ENCODE data around the gene KIF5B.

The KIF5B gene

GRCh38 chr10:32023264-32023663 is 33.0 kb downstream of the KIF5B start:
- no peak for DNase-seq (ENCODE audit: low read depth in 1 of 2, low spot score in 1 of 2)
- H3K27ac ChIP-seq (replicated peaks), result no peak overlapping the region
- H3K4me3 ChIP-seq (replicated peaks; ENCODE audit: insufficient read depth, low read length), result no peak overlapping the region
- H3K27me3 ChIP-seq (ENCODE audit: insufficient read depth, poor library complexity, severe bottlenecking), result no peaks in the 10 kb centered on the region
- TF ChIP-seq GABPA (IDR thresholded peaks at IDR 0.05; ENCODE audit: low read depth) (no peak), POLR2AphosphoS5 (IDR thresholded peaks at IDR 0.05; ENCODE audit: low read depth) (no peak), SPI1 (IDR thresholded peaks at IDR 0.05; ENCODE audit: borderline replicate concordance, low read depth) (peak; percentile 43; the same call in 1 of the 2 replicates)
- TF ChIP-seq, protein P1, sequence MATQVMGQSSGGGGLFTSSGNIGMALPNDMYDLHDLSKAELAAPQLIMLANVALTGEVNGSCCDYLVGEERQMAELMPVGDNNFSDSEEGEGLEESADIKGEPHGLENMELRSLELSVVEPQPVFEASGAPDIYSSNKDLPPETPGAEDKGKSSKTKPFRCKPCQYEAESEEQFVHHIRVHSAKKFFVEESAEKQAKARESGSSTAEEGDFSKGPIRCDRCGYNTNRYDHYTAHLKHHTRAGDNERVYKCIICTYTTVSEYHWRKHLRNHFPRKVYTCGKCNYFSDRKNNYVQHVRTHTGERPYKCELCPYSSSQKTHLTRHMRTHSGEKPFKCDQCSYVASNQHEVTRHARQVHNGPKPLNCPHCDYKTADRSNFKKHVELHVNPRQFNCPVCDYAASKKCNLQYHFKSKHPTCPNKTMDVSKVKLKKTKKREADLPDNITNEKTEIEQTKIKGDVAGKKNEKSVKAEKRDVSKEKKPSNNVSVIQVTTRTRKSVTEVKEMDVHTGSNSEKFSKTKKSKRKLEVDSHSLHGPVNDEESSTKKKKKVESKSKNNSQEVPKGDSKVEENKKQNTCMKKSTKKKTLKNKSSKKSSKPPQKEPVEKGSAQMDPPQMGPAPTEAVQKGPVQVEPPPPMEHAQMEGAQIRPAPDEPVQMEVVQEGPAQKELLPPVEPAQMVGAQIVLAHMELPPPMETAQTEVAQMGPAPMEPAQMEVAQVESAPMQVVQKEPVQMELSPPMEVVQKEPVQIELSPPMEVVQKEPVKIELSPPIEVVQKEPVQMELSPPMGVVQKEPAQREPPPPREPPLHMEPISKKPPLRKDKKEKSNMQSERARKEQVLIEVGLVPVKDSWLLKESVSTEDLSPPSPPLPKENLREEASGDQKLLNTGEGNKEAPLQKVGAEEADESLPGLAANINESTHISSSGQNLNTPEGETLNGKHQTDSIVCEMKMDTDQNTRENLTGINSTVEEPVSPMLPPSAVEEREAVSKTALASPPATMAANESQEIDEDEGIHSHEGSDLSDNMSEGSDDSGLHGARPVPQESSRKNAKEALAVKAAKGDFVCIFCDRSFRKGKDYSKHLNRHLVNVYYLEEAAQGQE (IDR thresholded peaks at IDR 0.05; ENCODE audit: insufficient replicate concordance, low read depth), result no peak

- Histone ChIP-seq H3K4me3 (replicated peaks; ENCODE audit: insufficient read depth, low read length) (no peak overlapping the region), H3K27me3 (ENCODE audit: insufficient read depth, poor library complexity, severe bottlenecking) (no peaks in the 10 kb centered on the region), H3K27ac (replicated peaks) (no peak overlapping the region)
- TF ChIP-seq POLR2AphosphoS5 (IDR thresholded peaks at IDR 0.05; ENCODE audit: low read depth), result no peak
- no peak for TF ChIP-seq SPI1 (IDR thresholded peaks at IDR 0.05; ENCODE audit: borderline replicate concordance, low read depth)
- TF ChIP-seq, protein P1 (IDR thresholded peaks at IDR 0.05; ENCODE audit: insufficient replicate concordance, low read depth), result no peak
- no peak for TF ChIP-seq CTCF (IDR thresholded peaks at IDR 0.05; ENCODE audit: insufficient read depth, low read length)
- no peak for TF ChIP-seq GABPA (IDR thresholded peaks at IDR 0.05; ENCODE audit: low read depth)
- no peak for DNase-seq (ENCODE audit: low read depth in 1 of 2, low spot score in 1 of 2)
Observed at GRCh38 chr10:32017044-32017443, 39.2 kb downstream of the KIF5B start.

DNA sequence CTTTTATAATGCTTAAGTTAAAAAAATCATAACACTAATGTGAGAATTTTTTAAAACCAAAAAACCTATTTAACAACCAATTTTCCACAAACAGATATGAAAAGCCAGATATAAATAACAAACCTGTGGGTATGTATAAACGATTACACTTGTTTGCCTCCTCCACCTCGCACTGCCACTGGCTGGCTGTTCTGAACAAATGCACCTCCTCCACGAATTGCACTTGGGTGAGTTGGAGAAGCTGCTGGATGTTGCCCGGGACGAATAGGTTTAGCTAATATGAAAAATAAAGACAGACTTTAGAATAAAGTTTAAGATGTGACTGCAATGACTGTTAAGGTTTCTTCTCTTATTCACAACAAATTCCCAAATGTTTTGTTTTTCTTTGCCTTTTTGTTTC is 40.8 kb downstream of the KIF5B start:
- no peak overlapping the region for H3K27ac ChIP-seq (replicated peaks)
- H3K4me3 ChIP-seq (replicated peaks; ENCODE audit: insufficient read depth, low read length), result no peak overlapping the region
- DNase-seq (ENCODE audit: low read depth in 1 of 2, low spot score in 1 of 2), result no peak
- no peak for TF ChIP-seq POLR2AphosphoS5 (IDR thresholded peaks at IDR 0.05; ENCODE audit: low read depth)
- TF ChIP-seq, protein P1 (IDR thresholded peaks at IDR 0.05; ENCODE audit: insufficient replicate concordance, low read depth), result no peak
- TF ChIP-seq GABPA (IDR thresholded peaks at IDR 0.05; ENCODE audit: low read depth), result no peak
- no peak for TF ChIP-seq SPI1 (IDR thresholded peaks at IDR 0.05; ENCODE audit: borderline replicate concordance, low read depth)
- TF ChIP-seq CTCF (IDR thresholded peaks at IDR 0.05; ENCODE audit: insufficient read depth, low read length), result no peak
- H3K27me3 ChIP-seq (ENCODE audit: insufficient read depth, poor library complexity, severe bottlenecking), result no peaks in the 10 kb centered on the region

Data from HL-60 (cell line).